LNCAP (cell line): ENCODE measurements around the gene BCAS3.

Source experiments
- TF ChIP-seq, protein P1 (sequence below): fragments of 450-650 bp; IDR thresholded peaks from 2 replicates; pipeline ENCODE4 v1.5.1; 2017; ENCODE audit warnings: mild to moderate bottlenecking

BCAS3 gene

GRCh38 chr17:61412143-61412859, 734.6 kb downstream of the BCAS3 start:
- TF ChIP-seq, protein P1, sequence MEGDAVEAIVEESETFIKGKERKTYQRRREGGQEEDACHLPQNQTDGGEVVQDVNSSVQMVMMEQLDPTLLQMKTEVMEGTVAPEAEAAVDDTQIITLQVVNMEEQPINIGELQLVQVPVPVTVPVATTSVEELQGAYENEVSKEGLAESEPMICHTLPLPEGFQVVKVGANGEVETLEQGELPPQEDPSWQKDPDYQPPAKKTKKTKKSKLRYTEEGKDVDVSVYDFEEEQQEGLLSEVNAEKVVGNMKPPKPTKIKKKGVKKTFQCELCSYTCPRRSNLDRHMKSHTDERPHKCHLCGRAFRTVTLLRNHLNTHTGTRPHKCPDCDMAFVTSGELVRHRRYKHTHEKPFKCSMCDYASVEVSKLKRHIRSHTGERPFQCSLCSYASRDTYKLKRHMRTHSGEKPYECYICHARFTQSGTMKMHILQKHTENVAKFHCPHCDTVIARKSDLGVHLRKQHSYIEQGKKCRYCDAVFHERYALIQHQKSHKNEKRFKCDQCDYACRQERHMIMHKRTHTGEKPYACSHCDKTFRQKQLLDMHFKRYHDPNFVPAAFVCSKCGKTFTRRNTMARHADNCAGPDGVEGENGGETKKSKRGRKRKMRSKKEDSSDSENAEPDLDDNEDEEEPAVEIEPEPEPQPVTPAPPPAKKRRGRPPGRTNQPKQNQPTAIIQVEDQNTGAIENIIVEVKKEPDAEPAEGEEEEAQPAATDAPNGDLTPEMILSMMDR = peak; percentile 91

DNA sequence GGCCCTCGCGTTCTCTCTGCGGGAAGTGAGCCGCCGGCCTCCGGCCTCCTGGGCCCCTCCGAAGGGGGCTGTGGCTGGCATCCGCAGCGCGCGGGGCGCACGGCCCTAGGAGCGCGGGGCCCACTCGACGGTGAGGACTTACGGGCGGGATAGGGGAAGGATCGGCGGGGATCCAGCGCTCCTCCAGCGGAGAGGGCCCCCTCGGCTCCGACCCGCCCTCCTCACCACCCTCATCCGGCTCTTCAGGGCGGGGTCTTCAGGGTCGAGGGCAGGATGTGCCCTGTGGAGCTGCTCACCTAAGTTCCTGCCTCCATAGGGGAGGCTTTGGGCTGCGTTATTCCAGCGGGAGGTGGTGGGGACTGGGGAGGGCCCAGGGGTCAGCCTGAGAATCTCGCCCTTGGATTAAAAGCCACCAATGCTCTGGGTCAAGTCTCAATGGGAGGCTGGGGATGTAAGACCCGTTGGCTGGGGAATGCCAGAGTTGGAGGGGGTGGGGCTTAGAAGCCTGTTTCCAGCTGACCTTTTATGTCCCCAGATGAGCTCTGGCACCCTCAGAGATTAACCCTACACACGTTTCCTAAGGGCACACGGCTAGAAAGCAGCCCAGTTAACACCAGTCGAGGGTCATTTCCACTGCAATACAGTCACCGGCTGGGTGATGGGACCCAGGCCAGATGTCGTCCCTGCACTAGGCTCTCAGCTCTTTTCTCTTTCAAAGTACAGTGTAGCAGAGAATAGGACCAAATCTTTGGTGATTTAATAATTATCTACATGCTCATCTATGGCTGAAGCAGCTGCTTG, 735.4 kb downstream of the BCAS3 start:
- TF ChIP-seq, protein P1 = no peak

DNA sequence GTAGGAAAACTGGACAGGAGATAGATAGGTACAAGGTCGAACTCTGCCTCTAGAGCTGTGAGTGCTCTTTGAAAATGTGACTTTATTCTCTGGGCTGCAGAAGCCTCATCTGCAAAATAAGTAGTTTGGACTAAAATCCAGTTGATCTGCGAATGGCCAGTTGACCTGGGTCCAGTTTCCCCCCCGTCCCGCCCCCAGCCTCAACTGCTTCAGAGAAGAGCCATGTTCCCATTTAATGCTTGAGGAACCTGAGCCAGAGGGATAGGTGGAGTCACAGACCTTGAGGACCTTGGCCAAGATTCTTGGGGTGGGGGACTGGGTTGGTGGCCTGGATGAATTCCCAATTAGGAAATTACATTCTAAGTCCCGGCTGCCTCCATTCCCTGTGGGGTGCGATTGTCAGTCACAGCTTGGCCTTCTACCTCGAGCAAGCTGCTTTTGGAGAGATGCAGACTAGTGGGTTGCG, 736.0 kb downstream of the BCAS3 start:
- TF ChIP-seq, protein P1 = no peak

DNA sequence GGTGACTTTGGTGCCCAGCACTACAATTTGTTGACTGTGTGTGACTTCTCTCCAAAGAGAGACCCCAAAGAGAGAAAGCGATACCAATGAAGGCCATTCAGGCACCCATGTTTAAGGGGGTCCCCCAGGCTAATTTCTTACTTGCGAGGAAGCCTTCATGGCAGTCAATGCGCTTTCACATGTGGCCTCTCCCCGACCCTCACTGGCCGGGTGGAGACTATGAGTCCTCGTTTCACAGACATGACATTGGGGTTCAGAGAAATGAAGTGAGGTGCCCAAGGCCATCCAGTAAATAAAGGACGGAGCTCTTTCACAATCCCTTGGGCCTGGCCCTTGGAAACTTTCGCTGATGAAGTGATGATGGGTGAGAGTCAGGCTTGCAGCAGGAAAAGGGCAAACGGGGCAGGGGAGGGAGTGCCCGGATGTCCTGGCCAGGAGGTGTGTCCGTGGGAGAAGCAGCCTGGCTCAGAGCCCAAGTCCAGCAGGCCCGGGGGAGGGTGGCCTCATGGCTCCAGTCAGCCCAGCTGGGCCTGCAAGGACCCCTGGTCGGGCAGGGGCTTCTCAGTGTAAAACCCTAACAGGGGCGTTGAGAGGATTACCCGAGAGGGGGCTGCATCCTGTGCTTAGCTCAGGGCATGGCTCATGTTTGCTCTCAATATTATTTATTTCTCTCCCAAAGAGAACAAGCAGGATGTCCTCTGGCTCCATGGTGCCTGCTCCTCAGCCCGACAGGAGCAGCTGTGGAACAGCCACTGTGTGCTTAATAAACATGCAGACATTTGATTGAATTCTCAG, 736.7 kb downstream of the BCAS3 start:
- TF ChIP-seq, protein P1 = no peak

GRCh38 chr17:61414936-61415251, 737.2 kb downstream of the BCAS3 start:
- TF ChIP-seq, protein P1 = no peak

DNA sequence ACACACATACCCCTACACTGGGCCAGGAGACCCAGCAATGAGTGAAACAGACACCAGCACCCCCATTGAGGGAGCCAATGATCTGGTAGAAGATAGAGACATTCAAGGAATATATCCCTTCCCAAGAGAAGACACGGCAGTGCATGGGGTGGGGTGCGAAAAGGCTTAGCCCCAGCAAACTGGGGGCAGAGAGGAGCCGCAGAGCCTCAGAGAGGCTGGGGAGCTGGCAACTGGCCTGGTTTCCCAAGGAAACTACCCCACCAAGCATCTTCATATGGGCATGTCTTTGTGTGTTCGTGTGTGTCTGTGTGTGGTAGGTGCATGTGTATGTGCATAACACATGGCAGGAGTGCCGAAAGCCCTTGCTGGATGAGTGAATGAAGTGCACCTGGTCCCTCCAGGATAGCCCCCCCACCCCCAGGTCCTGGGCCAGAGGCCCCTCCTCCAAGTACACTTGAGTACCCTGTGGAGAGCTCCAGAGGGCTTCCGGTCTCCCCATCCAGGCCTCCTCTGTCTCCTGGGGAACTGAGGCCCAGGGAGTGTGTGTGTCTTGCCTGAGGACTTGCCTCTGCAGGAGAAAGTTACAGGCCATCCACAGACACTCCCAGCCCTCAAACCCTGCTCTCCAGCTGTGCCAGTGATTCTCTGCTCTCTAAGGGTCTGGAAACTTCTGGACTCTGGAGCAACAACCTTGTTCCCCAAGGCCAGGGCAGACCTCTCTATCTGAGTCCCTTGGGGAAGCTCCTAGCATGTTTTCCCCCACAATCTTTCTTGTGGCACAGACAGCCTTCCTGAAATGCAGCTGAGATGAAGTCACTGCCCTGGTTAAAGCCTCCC, 737.9 kb downstream of the BCAS3 start:
- TF ChIP-seq, protein P1 = no peak

GRCh38 chr17:61416211-61416539, 738.5 kb downstream of the BCAS3 start:
- TF ChIP-seq, protein P1 = no peak
